HepG2 (cell line): ENCODE data around the gene DYNC1LI1. TPM values are rescaled to one million over a fixed set of nuclear protein-coding genes. Genes with fewer than 3 reads are reported as not detected.
A peak's percentile ranks its signal among the peaks of the same experiment; 100 is the strongest.

Experiments
- AKNA ChIP-seq: sonication (generic); formaldehyde crosslinking; IDR thresholded peaks from 2 replicates; pipeline ENCODE4 v1.4.0; 2020; ENCODE audit warnings: missing genetic modification reagents, borderline replicate concordance
- E2F5 ChIP-seq: sonication (generic); formaldehyde crosslinking; conservative IDR thresholded peaks from 2 replicates; pipeline ENCODE4 v1.4.0; 2020; ENCODE audit warnings: missing genetic modification reagents
- HOXD1 ChIP-seq: sonication (generic); formaldehyde crosslinking; IDR thresholded peaks from 2 replicates; pipeline ENCODE4 v1.5.0; 2020; ENCODE audit warnings: missing genetic modification reagents
- PATZ1 ChIP-seq: sonication (generic); formaldehyde crosslinking; IDR thresholded peaks from 2 replicates; pipeline ENCODE4 v1.4.0; 2020; ENCODE audit warnings: missing genetic modification reagents
- TP53 ChIP-seq: sonication (generic); formaldehyde crosslinking; conservative IDR thresholded peaks from 2 replicates; pipeline ENCODE4 v1.4.0; 2020; ENCODE audit warnings: missing genetic modification reagents
- ZNF318 ChIP-seq: sonication (generic); formaldehyde crosslinking; IDR thresholded peaks from 2 replicates; pipeline ENCODE4 v1.4.0; 2020; ENCODE audit warnings: mild to moderate bottlenecking, missing genetic modification reagents
- ZNF766 ChIP-seq: sonication (generic); formaldehyde crosslinking; IDR thresholded peaks from 2 replicates; pipeline ENCODE4 v1.5.0; 2020; ENCODE audit warnings: missing genetic modification reagents, borderline replicate concordance
- ZNF816 ChIP-seq: sonication (generic); formaldehyde crosslinking; IDR thresholded peaks from 2 replicates; pipeline ENCODE4 v1.8.0; 2022; ENCODE audit warnings: missing genetic modification reagents, mild to moderate bottlenecking, borderline replicate concordance
- ZSCAN5A ChIP-seq: sonication (generic); formaldehyde crosslinking; IDR thresholded peaks from 2 replicates; pipeline ENCODE4 v1.8.0; 2022; ENCODE audit warnings: mild to moderate bottlenecking, missing genetic modification reagents, borderline replicate concordance
- polyA plus RNA-seq, 8 experiments: library from polyadenylated mRNA; depleted of rRNA in 3 of 8; stranded (reverse) in 7 of 8; unstranded in 1 of 8; fragments of >200 nt; fragmentation: Illumina TruSeq in 4 of 8; extraction: Trizol in 4 of 8; gene quantifications; 2 replicates each; pipeline versions ENCODE4 v1.2.1 to v1.2.3, GENCODE V29; 2011 to 2016; ENCODE audit warnings: low read depth in 4 of 8, missing spikeins in 1 of 8, mixed read lengths in 1 of 8; ENCODE audit not compliant: insufficient read depth in 1 of 8
- total RNA-seq, 5 experiments: library from RNA; depleted of rRNA; stranded (reverse); fragments of >200 nt; fragmentation: Illumina TruSeq; extraction: Trizol; gene quantifications; 2 replicates each; pipeline ENCODE4 v1.2.3, GENCODE V29; 2016; ENCODE audit warnings: low read depth in 1 of 5

DYNC1LI1 gene
- total and polyA plus RNA-seq, 2 of the 13 experiments (the other 11 are each of a cell fraction or from before 2014, with no cell fraction given), result 13.4 to 37.1 TPM

GRCh38 chr3:32502118-32502945, 68.3 kb downstream of the DYNC1LI1 start, which contains the start of gene CMTM6 (continued):
- TF ChIP-seq AKNA (CRISPR knock-in tag) (no peak), ZSCAN5A (CRISPR knock-in tag) (no peak), ZNF816 (CRISPR knock-in tag) (0 out of 2 replicates have a peak, but pooled peaks have one; percentile 24), HOXD1 (CRISPR knock-in tag) (no peak), E2F5 (CRISPR knock-in tag) (no peak), PATZ1 (CRISPR knock-in tag) (peak; percentile 59), ZNF318 (CRISPR knock-in tag) (no peak), ZNF766 (CRISPR knock-in tag) (no peak), TP53 (CRISPR knock-in tag) (no peak)
